ENCODE data around the gene APOBEC3H. TPM values are rescaled to one million over a fixed set of nuclear protein-coding genes. Genes with fewer than 3 reads are reported as not detected.
A peak's percentile ranks its signal among the peaks of the same experiment; 100 is the strongest.

The APOBEC3H gene
- total RNA-seq, 1 experiment from 2014 or later = 1.8 TPM

DNA sequence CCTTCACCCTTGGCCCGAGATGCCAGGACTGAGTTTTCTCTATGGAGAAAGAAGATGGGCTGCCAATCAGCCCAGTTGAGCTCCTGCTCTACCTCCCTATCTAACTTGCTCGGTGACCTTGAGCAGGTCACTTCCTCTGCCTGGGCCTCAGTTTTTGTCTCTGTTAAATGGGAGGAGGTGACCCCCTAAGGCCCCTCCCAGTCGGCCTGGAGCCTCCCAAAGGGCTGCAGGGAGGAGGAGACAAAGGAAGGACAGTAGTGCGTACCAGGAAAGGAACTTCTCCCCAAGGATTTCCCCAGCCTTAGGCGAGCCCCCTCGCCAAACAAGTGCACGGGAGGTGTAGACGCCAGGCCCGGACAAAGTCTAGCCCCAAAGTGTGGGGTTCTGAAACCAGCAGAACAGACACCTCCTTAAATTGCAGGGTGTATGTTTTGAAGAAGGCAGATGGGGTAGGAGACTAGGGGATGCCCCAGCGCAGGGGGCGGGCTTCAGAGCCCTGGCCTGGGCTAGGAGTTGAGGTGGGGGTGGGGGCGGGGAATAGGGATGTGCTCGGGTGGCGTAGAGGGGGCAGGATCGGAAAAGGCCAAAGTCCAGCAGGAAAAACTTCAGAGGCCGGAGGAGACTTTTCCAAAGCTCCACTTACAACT, 54.4 kb downstream of the APOBEC3H start:
- TF ChIP-seq, protein P1, sequence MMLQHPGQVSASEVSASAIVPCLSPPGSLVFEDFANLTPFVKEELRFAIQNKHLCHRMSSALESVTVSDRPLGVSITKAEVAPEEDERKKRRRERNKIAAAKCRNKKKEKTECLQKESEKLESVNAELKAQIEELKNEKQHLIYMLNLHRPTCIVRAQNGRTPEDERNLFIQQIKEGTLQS (IDR thresholded peaks at IDR 0.05) = no peak
- no peak for TF ChIP-seq JUND (IDR thresholded peaks at IDR 0.05)
- TF ChIP-seq, protein P2, sequence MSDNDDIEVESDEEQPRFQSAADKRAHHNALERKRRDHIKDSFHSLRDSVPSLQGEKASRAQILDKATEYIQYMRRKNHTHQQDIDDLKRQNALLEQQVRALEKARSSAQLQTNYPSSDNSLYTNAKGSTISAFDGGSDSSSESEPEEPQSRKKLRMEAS (IDR thresholded peaks at IDR 0.05) = no peak
- TF ChIP-seq TCF7L2 (IDR thresholded peaks at IDR 0.05; ENCODE audit: borderline replicate concordance, extremely low read depth, insufficient read depth, insufficient read length) = no peak
- intact Hi-C loops (cut with micrococcal nuclease) = no loop called here
- H2AFZ ChIP-seq (ENCODE audit: low read depth, low read length, poor library complexity, severe bottlenecking) = no peak overlapping the region

DNA sequence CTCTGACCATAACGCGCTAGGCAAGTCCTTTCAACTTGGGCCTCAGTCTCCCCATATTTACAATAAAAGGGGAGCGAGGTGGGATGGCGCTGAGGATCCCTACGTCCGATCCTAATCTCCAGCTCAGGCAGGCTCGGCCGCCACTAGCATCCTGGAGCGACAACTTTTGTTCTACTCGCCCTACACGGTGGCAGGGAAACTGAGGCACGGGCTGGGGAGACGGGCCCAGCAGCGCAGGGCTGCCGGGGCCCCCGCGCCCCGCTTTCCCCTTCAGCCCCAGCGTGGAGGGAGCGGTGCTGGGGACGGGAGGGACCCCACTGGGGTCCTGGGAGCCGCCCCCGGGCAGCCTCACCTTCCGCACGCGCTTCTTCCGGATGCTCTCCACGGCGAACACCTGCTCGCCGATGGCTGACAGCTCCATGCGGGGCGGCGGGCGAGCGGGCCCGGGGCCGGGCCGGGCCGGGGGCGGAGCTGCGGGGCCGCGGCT, 55.0 kb downstream of the APOBEC3H start:
- peaks cover 7 to 20% of the 10 kb centered on the region in 2 experiments for H3K4me1 ChIP-seq (ENCODE audit: control insufficient read depth in 1 of 2, insufficient read depth in 2 of 2, low read length in 2 of 2)
- H3K9ac ChIP-seq (ENCODE audit: low read length) = peak overlapping the region; percentile 60
- no peaks in the 10 kb centered on the region for H3K79me2 ChIP-seq (ENCODE audit: insufficient read depth, low read length)
- RAD21 ChIA-PET (ENCODE audit: low non-redundant PET in 1 of 2, low total read pairs in 2 of 2, uncharacterized antibody in 2 of 2, unreplicated experiment in 2 of 2) = no interaction called here
- H3K4me2 ChIP-seq (ENCODE audit: low read length) = peak overlapping the region; percentile 86
- CTCF ChIA-PET = interaction anchor here (1.0 kb wide), 1 partner anchor 281 kb away, joined by 5 read pairs; no protein-coding TSS in a partner anchor
- BruUV-seq (replicated peaks) = no TSS peak
- H3K9me3 ChIP-seq (ENCODE audit: control insufficient read depth in 1 of 2, insufficient read depth in 1 of 2, low read depth in 1 of 2, low read length in 2 of 2) = no peaks in the 10 kb centered on the region
- POLR2A ChIA-PET = interaction anchor here (0.7 to 1.8 kb wide), 4 partner anchors 9 to 167 kb away, joined by 3 to 11 read pairs (median 3); partner anchors contain the start of gene RPL3
- no peaks in the 10 kb centered on the region for H4K20me1 ChIP-seq (ENCODE audit: insufficient read depth)
- intact Hi-C loops (cut with micrococcal nuclease) = no loop called here
- peak overlapping the region; percentile 67 to 71 for H3K4me3 ChIP-seq (replicated peaks in 1 of 2; ENCODE audit: low read depth in 1 of 2, low read length in 2 of 2)
- no peaks in the 10 kb centered on the region for H3K9me2 ChIP-seq (ENCODE audit: insufficient read depth)
- H2AFZ ChIP-seq (ENCODE audit: low read depth, low read length, poor library complexity, severe bottlenecking) = no peak overlapping the region
- H3K27me3 ChIP-seq (ENCODE audit: insufficient read depth, low read length) = no peaks in the 10 kb centered on the region
- peak overlapping the region; percentile 70; the same call in 1 of the 2 replicates for H3K27ac ChIP-seq (ENCODE audit: low read depth, low read length)
- DNase-seq (ENCODE audit: low read depth, low spot score) = no peak
- no peak for ATAC-seq
- no peaks in the 10 kb centered on the region for H3K36me3 ChIP-seq (ENCODE audit: control insufficient read depth in 1 of 2, insufficient read depth in 2 of 2, low read length in 2 of 2)
- TF ChIP-seq TCF7L2 (IDR thresholded peaks at IDR 0.05; ENCODE audit: borderline replicate concordance, extremely low read depth, insufficient read depth, insufficient read length) = no peak
- TF ChIP-seq, protein P3, sequence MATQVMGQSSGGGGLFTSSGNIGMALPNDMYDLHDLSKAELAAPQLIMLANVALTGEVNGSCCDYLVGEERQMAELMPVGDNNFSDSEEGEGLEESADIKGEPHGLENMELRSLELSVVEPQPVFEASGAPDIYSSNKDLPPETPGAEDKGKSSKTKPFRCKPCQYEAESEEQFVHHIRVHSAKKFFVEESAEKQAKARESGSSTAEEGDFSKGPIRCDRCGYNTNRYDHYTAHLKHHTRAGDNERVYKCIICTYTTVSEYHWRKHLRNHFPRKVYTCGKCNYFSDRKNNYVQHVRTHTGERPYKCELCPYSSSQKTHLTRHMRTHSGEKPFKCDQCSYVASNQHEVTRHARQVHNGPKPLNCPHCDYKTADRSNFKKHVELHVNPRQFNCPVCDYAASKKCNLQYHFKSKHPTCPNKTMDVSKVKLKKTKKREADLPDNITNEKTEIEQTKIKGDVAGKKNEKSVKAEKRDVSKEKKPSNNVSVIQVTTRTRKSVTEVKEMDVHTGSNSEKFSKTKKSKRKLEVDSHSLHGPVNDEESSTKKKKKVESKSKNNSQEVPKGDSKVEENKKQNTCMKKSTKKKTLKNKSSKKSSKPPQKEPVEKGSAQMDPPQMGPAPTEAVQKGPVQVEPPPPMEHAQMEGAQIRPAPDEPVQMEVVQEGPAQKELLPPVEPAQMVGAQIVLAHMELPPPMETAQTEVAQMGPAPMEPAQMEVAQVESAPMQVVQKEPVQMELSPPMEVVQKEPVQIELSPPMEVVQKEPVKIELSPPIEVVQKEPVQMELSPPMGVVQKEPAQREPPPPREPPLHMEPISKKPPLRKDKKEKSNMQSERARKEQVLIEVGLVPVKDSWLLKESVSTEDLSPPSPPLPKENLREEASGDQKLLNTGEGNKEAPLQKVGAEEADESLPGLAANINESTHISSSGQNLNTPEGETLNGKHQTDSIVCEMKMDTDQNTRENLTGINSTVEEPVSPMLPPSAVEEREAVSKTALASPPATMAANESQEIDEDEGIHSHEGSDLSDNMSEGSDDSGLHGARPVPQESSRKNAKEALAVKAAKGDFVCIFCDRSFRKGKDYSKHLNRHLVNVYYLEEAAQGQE (IDR thresholded peaks at IDR 0.05; ENCODE audit: low read depth) = no peak
- TF ChIP-seq EZH2 (IDR thresholded peaks at IDR 0.05) = no peak
- TF ChIP-seq, protein P2 (IDR thresholded peaks at IDR 0.05) = no peak
- TF ChIP-seq SRF (IDR thresholded peaks at IDR 0.05; ENCODE audit: low read depth) = no peak
- TF ChIP-seq, protein P1 (IDR thresholded peaks at IDR 0.05) = no peak
- no peak for TF ChIP-seq EGR1 (IDR thresholded peaks at IDR 0.05; ENCODE audit: low read depth)
- TF ChIP-seq ZFX (IDR thresholded peaks at IDR 0.05) = no peak
- TF ChIP-seq, protein P4, sequence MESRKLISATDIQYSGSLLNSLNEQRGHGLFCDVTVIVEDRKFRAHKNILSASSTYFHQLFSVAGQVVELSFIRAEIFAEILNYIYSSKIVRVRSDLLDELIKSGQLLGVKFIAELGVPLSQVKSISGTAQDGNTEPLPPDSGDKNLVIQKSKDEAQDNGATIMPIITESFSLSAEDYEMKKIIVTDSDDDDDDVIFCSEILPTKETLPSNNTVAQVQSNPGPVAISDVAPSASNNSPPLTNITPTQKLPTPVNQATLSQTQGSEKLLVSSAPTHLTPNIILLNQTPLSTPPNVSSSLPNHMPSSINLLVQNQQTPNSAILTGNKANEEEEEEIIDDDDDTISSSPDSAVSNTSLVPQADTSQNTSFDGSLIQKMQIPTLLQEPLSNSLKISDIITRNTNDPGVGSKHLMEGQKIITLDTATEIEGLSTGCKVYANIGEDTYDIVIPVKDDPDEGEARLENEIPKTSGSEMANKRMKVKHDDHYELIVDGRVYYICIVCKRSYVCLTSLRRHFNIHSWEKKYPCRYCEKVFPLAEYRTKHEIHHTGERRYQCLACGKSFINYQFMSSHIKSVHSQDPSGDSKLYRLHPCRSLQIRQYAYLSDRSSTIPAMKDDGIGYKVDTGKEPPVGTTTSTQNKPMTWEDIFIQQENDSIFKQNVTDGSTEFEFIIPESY (IDR thresholded peaks at IDR 0.05; ENCODE audit: extremely low read depth, insufficient replicate concordance, low read length) = no peak

More for the DNA sequence above, 54.4 kb downstream of the APOBEC3H start:
- Histone ChIP-seq H4K20me1 (ENCODE audit: insufficient read depth) (no peaks in the 10 kb centered on the region), H3K4me3 (replicated peaks in 1 of 2; ENCODE audit: low read depth in 1 of 2, low read length in 2 of 2) (peak overlapping the region; percentile 67 to 71), H3K27me3 (ENCODE audit: insufficient read depth, low read length) (no peaks in the 10 kb centered on the region), H3K79me2 (ENCODE audit: insufficient read depth, low read length) (no peaks in the 10 kb centered on the region), H3K9me2 (ENCODE audit: insufficient read depth) (no peaks in the 10 kb centered on the region), H3K4me1 (ENCODE audit: control insufficient read depth in 1 of 2, insufficient read depth in 2 of 2, low read length in 2 of 2) (peaks cover 7 to 20% of the 10 kb centered on the region in 2 experiments), H3K27ac (ENCODE audit: low read depth, low read length) (no peak overlapping the region), H3K4me2 (ENCODE audit: low read length) (peak overlapping the region; percentile 86), H3K36me3 (ENCODE audit: control insufficient read depth in 1 of 2, insufficient read depth in 2 of 2, low read length in 2 of 2) (no peaks in the 10 kb centered on the region), H3K9ac (ENCODE audit: low read length) (peak overlapping the region; percentile 60), H3K9me3 (ENCODE audit: control insufficient read depth in 1 of 2, insufficient read depth in 1 of 2, low read depth in 1 of 2, low read length in 2 of 2) (no peaks in the 10 kb centered on the region)
- DNase-seq (ENCODE audit: low read depth, low spot score) (no peak), ATAC-seq (no peak)
- no TSS peak for BruUV-seq (replicated peaks)
- POLR2A ChIA-PET = interaction anchor here (1.8 kb wide), 1 partner anchor 168 kb away, joined by 11 read pairs; the partner anchor contains the start of gene RPL3
- CTCF ChIA-PET = no interaction called here
- RAD21 ChIA-PET (ENCODE audit: low non-redundant PET in 1 of 2, low total read pairs in 2 of 2, uncharacterized antibody in 2 of 2, unreplicated experiment in 2 of 2) = no interaction called here

Data from HCT116 (cell line).